LHCN-M2 (cell line): ENCODE data around the gene AMD1. TPM values are rescaled to one million over a fixed set of nuclear protein-coding genes. Genes with fewer than 3 reads are reported as not detected.
"Not testable (repeated sequence)": the region's sequence is repeated elsewhere in the genome, so short reads cannot be mapped to it uniquely, and the experiment has no call there.

Source experiments
- DNase-seq: peaks from one replicate; pipeline ENCODE4 v3.0.0-alpha.2; 2012; ENCODE audit warnings: low read depth
- total RNA-seq: library from RNA; depleted of rRNA; stranded (reverse); fragments of >200 nt; gene quantifications from 2 replicates; pipeline ENCODE4 v1.2.3, GENCODE V29; 2014

The AMD1 gene
- total RNA-seq, 1 experiment from 2014 or later = 132 TPM

DNA sequence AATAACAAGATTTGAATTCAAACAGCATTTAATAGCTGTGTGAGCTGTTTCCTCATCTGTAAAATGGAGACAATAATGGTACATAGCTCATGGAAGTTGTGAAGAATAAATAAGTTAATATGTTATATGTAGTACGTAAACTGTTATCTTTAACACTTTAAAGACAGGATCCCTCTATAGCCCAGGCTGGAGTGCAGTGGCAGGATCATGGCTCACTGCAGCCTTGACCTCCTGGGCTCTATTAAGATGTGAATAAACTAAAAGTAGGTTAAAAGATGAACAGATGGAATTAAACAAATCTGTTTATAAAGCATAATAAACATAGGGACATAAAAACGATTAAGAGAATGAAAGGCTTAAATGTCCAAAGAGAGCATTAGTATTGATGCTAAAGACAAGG is 3.0 kb downstream of the AMD1 start:
- no peak for DNase-seq

DNA sequence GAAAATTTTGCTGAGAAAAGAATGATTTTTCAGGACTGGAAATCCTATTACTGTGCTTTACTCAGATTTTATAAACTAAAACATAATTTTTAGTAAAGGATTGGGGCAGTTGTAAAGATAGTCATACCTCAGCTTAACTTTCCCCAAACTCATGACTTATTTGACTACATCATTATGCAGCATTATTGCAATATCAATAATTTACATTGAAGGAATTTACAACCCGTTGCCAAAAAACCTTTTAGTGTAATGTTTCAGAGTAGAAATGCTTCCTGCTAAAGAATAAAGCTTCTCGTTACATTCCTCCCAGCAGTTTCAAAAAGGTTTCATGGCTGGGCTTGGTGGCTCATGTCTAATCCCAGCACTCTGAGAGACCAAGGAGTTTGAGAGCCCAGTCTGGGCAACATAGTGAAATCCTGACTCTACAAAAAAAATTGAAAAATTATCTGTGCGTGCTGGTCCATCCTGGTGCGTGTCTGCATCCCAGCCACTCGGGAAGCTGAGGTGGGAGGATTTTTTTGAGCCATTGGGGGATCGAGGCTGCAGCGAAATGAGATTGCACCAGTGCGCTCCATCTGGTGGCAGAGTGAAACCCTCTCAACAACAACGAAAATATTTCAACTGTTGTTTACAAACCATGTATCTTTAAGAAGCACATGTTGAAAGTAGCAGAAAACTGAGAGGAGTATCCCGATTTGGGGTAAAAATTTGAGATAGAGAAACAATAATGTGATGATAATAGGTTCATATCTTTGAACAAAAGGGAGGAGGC is 4.4 kb downstream of the AMD1 start:
- peak; percentile 57 for DNase-seq

DNA sequence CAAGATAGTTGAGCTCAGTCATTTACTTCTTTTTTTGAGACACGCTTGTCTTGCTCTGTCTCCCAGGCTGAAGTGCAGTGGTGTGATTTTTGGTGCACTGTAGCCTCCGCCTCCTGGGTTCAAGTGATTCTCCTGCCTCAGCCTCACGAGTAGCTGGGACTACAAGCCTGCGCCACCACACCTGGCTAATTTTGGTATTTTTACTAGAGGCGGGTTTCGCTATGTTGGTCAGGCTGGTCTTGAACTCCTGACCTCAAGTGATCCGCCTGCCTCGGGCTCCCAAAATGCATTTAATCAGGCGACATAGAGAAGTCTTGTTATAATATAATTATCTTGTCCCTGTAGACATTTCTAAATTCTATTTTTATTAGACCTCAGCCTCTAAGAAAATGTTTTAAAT is 6.1 kb downstream of the AMD1 start:
- no peak for DNase-seq

DNA sequence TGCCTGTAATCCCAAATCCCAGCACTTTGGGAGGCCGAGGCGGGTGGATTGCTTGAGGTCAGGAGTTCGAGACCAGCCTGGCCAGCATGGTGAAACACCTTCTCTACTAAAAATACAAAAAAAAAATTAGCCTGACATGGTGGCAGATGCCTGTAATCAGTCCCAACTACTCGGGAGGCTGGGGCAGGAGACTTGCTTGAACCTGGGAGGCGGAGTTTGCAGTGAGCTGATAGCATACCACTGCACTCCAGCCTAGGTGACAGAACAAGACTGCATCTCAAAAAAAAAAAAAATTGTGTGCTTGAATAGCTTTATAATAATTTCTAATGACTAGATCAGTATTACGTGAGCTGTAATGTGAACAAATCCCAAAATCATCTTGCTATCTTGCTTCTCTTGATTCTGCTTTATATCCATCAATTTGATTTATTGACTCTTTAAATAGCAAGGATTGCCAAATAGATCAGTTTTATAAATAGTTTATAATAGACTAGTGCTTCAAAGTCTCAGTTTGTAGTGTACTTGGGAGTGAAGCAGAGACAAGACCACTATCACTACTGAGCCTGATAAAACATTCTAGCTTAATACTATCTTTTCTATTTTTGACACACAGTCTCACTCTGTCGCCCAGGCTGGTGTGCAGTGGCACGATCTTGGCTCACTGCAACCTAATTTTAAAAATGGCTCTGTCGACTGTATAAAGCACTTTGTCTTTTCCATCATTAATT is 7.1 kb downstream of the AMD1 start:
- DNase-seq = no peak

DNA sequence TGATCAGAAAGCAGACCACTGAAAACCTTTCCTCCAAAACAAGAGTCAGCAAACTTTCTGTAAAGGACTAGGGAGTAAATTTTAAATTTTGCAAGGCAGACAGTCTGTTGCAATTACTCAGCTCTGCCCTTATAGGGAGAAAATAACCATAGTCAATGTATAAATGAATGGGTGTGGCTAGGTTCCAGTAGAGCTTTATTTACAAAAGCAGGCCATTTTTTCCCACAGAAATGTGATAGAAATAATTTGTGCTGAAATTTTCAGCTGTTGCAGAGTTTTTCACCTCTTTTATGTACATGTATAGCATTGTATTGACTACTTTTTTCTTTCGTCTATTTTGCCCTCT is 7.7 kb downstream of the AMD1 start:
- DNase-seq = no peak

DNA sequence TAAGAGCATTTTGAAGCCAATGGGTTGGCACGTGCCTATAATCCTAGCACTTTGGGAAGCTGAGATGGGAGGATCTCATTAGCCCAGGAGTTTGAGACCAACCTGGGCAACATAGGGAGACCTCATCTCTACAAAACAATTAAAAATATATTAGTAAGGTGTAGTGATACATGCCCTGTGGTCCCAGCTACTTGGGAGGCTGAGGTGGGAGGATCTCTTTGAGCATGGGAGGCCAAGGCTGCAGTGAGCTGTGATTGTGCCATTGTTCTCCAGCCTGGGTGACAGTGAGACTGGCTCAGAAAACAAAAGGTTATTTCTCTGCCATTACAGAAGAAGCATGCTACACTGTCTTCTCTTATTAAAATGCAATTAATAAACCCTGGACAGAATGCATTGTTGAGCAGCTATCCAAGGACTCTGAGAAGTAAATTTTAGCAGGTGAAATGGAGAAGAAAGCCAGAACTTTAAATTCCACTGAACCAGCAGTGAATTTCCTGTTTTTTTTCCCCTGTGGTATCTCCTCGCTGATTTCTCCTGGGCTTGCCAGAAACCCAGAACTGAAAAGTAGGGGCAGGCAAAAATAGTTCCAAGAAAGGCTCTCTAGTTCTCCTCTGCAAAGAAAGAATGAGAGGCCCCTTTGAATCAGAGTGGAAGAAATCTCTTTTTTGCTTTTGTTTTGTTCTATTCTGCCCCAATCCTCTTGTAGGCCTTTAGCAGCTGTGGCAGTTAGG is 8.4 kb downstream of the AMD1 start:
- no peak for DNase-seq

DNA sequence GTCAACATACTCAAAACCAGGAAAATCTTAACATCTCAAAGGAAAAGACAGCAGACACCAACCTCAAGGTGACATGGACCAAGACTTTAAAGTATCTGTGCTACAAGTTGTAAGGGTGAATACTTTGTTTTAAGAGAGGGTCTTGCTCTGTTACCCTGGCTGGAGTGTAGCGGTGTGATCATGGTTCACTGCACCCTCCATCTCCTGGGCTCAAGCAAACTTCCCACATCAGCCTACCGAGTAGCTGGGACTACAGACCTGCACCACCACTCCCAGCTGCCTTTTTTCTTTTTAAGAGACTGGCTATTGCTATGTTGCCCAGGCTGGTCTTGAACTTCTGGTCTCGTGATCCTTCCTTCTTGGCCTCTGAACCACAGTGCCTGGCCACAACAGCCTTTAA is 9.7 kb downstream of the AMD1 start:
- DNase-seq = no peak

DNA sequence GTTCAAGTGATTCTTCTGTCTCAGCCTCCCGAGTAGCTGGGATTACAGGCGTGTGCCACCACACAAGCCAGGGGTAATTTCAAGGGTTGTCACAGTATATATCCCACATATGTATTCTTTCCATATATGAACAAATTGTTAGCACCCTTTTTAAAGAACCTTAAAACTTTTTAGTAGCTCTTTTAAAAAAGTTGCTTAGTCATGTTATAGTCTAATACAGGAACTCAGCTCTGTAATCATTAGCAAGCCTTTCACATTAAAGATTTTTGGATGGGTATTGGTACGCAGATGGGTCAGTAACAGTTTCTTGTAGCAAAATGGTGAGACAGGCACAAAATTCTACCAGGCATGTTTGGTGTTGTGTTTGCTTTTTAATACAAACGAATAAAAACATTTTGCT is 10.9 kb downstream of the AMD1 start:
- no peak for DNase-seq

DNA sequence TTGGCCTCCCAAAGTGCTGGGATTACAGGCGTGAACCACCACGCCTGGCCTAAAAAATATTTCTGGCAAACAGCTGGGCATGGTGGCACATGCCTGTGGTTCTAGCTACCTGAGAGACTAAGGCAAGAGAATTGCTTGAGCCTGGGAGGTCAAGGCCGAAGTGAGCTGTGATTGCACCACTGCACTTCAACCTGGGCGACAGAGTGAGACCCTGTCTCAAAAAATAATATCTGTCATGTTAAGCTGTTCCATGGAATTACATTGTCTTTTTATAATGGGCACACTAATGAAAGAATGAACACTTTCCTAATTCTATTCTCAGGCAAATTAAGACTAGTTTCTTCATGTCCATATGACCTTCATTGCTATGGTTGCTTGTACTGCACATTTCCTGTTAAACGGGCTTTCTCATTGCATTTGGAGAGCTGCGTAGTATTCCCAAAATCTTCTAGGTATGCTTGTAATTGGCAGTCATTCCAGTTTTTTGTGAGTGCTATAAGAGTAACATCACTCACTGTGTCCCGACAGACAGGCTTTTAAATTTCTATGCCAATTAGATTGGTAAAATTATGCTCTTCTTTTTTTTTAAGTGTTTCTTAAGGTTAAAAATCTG is 12.1 kb downstream of the AMD1 start:
- no peak for DNase-seq

DNA sequence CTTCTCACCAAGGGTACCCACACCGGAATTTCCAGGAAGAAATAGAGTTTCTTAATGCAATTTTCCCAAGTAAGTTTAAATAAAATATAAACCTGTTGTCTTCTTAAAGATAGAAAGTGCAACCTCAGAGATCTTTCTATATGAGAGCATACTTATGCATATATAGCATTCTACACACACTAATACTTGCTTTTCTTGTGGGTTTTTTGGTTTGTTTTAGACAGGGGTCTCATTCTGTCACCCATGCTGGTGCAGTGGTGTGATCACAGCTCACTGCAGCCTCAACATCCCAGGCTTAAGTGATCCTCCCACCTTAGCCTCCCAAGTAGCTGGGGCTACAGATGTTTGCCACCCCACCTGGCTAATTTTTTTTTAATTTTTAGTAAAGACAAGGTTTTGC is 15.7 kb downstream of the AMD1 start:
- DNase-seq = no peak

DNA sequence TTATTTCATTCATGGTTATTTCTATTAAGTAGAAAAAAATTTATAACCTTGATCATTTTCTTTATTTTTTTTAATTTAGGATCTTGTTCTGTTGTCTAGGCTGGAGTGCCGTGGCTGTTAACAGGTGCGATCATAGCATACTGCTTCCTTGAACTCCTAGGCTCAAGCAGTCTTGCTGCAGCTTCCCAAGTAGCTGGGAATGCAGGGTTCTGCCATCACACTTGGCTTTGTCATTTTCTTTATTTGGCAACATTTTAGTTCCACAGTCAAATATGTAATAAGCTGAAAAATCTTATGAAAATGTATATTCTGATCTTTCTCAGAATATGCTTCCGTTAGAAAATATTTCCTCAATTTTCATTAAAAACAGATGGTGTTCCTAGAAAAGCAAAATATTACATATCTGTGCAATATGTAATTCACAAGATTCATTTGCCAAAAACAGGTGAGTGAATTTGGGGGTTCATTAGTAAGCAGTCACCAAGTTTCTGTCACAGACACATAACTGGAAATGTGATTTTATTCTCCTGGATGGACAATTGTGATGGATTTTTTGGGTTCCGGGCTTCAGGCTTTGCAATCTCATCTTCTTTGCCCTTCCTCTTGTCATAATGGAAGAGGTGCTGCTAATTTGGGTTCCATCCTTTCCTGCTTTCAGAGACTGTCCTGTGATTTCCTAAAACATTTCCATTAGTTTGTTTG is 21.5 kb downstream of the AMD1 start:
- DNase-seq = no peak

DNA sequence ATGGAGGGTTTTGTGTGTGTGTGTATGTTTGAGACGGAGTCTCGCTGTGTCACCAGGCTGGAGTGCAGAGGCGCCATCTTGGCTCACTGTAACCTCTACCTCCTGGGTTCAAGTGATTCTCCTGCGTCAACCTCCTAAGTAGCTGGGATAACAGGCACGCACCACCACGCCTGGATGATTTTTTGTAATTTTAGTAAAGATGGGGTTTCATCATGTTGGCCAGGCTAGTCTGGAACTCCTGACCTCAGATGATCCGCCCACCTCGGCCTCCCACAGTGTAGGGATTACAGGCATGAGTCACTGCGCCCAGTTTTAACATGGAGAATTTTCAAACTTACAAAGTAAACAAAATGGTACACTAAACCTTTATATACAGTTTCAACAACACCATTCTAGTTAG is 22.8 kb downstream of the AMD1 start:
- peak; percentile 48 for DNase-seq

DNA sequence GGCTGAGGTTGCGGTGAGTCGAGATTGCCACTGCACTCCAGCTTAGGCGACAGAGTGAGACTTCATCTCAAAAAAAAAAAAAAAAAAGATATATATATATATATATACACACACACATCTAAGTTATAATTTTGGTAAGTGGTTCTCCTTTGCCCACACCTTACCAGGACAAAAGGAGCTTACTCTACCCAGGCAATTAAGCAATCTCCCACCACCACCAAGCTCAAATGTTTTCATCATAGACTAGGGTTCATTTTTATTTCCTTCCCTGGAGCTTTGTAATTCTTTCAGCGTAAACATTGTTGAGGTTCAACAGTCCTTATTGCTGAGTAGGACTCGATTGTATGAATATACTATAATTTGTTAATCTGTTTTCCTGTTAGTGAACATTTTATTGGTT is 23.5 kb downstream of the AMD1 start:
- no peak for DNase-seq

DNA sequence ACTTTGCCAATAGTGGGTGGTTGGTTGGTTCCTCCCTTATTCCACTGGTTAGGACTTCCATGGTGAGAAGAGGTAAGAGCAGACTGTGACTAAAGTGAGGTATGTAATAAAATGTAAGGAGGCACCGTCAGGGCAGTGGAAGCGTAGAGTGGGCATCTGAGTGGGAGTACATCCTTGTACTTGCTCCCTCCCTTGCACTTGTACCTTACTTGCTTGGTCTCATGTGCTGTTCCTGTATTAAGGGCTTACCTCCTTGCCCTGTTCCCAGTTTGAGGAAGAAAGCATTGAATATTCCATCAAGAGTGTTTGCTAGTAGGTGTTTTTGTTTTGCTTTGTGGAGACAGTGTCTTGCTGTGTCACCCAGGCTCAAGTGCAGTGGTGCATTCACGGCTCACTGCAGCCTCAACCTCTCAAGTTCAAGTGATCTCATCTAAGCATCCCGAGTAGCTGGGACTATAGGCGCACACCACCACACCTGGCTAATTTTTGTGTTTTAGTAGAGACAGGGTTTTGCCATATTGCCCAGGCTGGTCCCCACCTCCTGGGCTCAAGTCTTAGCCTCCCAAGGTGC is 25.5 kb downstream of the AMD1 start:
- DNase-seq = no peak

DNA sequence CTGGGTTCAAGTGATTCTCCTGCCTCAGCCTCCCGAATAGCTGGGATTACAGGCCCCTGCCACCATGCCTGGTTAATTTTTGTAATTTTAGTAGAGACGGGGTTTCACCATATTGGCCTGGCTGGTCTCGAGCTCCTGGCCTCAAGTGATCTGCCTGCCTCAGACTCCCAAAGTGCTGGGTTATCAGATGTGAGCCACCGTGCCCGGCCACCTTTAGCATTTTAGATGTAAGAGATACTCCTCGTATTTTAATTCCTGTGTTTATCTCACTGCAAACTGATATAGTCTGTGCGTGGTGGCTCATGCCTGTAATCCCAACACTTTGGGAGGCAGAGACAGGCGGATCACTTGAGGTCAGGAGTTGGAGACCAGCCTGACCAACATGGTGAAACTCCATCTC is 27.0 kb downstream of the AMD1 start:
- not testable (repeated sequence) for DNase-seq

DNA sequence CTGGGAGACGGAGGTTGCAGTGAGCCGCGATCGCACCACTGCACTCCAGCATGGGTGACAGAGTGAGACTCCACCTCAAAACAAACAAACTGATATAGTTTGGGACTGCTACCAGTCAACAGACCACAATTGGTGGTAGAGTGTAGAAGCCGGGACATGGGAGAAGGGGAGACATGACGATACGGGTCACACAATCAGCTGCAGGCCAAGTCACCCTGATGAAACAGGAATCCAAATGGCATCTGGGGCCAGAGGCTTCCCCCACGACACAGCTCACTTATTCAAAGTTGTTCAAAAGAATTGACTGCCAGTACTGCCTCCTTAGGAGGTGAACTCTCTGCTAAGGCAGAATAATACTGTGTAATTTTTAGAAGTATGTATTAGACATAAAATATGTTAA is 27.5 kb downstream of the AMD1 start:
- DNase-seq = no peak

DNA sequence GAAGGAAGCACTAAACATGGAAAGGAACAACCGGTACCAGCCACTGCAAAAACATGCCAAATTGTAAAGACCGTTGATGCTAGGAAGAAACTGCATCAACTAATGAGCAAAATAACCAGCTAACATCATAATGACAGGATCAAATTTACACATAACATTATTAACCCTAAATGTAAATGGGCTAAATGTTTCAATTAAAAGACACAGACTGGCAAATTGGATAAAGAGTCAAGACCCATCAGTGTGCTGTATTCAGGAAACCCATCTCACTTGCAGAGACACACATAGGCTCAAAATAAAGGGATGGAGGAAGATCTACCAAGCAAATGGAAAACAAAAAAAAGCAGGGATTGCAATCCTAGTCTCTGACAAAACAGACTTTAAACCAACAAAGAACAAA is 31.7 kb downstream of the AMD1 start:
- not testable (repeated sequence) for DNase-seq

DNA sequence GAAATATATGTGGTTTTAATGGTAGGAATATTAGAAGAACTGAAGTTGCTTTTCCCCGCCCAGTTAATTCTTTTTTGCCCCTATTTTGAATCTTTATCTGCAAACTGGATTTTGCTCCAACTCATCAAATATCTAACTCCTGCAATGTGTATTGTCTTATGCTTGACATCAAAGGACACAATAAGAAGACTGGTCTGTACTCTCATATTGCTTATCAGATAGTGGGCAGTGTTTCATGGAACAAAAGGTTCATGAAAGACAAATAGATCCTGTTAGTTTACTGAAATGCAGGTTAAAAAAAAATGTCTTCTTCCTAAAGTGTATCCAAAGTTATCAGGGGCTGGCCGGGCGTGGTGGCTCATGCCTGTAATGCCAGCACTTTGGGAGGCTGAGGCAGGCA is 56.2 kb downstream of the AMD1 start:
- DNase-seq = no peak

DNA sequence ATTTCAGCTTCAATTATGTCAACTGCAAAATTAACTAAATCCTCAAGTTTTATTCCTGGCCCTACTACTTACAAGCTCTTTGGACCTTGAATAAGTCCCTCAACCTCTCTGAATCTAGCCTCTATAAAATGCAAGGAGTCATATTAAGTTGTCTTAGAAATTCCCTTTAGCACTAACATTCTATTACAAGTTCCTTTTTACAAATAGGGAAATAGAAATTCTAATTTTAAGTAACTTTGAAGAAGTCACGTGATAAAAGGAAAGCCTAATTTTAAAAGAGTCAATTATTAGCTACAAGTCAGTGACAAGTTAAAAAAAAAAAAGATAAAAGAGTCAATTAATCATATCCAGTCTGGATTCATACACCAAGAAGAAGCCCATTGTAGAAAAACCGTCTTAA is 59.3 kb downstream of the AMD1 start:
- no peak for DNase-seq

DNA sequence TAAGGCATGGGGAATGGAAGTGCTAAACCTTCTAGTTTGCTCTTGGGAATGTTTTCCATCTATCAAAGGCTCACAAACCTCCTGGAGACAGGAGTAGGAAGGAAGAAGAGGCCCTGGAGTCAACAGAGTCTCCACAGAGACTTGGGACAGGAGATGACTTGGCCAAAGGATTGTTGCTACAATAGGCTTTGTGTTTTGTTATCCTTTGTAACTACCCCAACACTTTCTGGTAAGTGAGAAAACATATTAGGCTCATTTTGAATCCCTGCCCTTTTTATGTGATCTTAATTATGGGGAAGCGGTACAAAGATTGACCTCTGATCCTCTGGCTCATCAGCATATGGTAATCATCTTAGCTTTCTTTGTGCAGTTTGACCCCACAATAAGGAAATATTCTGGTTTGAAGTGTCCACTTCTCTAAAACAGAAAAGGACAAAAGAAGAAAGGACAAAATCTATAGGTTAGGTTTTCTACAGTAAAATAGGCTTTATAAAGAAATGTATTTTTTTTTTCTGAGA is 59.9 kb downstream of the AMD1 start:
- DNase-seq = no peak

DNA sequence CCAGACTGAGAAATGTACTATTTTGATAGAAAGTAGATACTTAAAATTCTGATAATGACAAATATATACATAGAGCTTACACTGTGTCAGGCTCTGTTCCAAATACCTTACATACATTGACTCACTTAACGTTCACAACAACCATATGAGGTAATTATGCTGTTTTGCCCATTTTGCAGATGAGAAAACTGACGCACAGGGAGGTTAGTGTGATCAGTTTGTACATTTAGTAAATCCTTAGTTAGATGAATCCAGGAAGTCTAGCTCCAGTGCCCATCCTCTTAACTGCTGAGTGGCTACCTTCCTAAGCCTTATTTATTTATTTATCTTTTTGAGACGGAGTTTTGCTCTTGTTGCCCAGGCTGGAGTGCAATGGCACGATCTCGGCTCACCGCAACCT is 60.6 kb downstream of the AMD1 start:
- DNase-seq = no peak
